GM23338 (cell line): ENCODE data around the gene ABI1. TPM values are rescaled to one million over a fixed set of nuclear protein-coding genes. Genes with fewer than 3 reads are reported as not detected.

Experiments
- ATAC-seq: fragments of 200-7000 bp; cut with Tn5 transposase; 3 replicates; pipeline ENCODE4 v1.9.1; 2020
- DNase-seq: peaks from one replicate; pipeline ENCODE4 v3.0.0-alpha.2; 2015; ENCODE audit warnings: low spot score
- H2AFZ ChIP-seq: fragments of 200-600 bp; sonication (generic); 2 replicates; pipeline ENCODE4 v1.8.0; 2016; ENCODE audit warnings: antibody characterized with exemption, mild to moderate bottlenecking, moderate library complexity
- H3F3A ChIP-seq: fragments of 200-600 bp; sonication (generic); replicated peaks from 2 replicates; pipeline ENCODE4 v1.8.0; 2017; ENCODE audit warnings: antibody characterized with exemption, mixed run types, low read depth
- H3K27ac ChIP-seq: fragments of 200-600 bp; sonication (generic); 2 replicates; pipeline ENCODE4 v1.6.1; 2016; ENCODE audit warnings: low read depth
- H3K27me3 ChIP-seq: fragments of 200-600 bp; sonication (generic); 2 replicates; pipeline ENCODE4 v1.8.0; 2016; ENCODE audit warnings: mild to moderate bottlenecking, mixed run types, moderate library complexity; ENCODE audit not compliant: insufficient read depth
- H3K36me3 ChIP-seq: fragments of 200-600 bp; sonication (generic); 2 replicates; pipeline ENCODE4 v1.8.0; 2016; ENCODE audit warnings: mild to moderate bottlenecking; ENCODE audit not compliant: insufficient read depth
- H3K4me1 ChIP-seq: fragments of 200-600 bp; sonication (generic); 2 replicates; pipeline ENCODE4 v1.8.0; 2016; ENCODE audit warnings: mild to moderate bottlenecking, moderate library complexity; ENCODE audit not compliant: insufficient read depth
- H3K4me2 ChIP-seq: fragments of 200-600 bp; sonication (generic); 2 replicates; pipeline ENCODE4 v1.7.1; 2017; ENCODE audit warnings: mixed run types
- H3K4me3 ChIP-seq: fragments of 200-600 bp; sonication (generic); 2 replicates; pipeline ENCODE4 v1.6.1; 2016; ENCODE audit warnings: mixed run types
- H3K79me2 ChIP-seq: fragments of 200-600 bp; sonication (generic); replicated peaks from 2 replicates; pipeline ENCODE4 v1.8.0; 2017; ENCODE audit warnings: mild to moderate bottlenecking; ENCODE audit not compliant: insufficient read depth
- H3K9me2 ChIP-seq: fragments of 200-600 bp; sonication (generic); 2 replicates; pipeline ENCODE4 v1.8.0; 2017; ENCODE audit not compliant: insufficient read depth
- H4K20me1 ChIP-seq: fragments of 200-600 bp; sonication (generic); replicated peaks from 2 replicates; pipeline ENCODE4 v1.8.0; 2017; ENCODE audit warnings: mild to moderate bottlenecking; ENCODE audit not compliant: insufficient read depth
- H3K27ac Mint-ChIP-seq: 2 replicates; pipeline ENCODE4 v1.8.0; 2020; ENCODE audit warnings: inconsistent platforms, mild to moderate bottlenecking, moderate library complexity, mixed read lengths
- H3K27me3 Mint-ChIP-seq: 3 replicates; pipeline ENCODE4 v1.8.0; 2022; ENCODE audit warnings: low read depth, mild to moderate bottlenecking, moderate library complexity, mixed read lengths, inconsistent platforms; ENCODE audit not compliant: insufficient read depth, poor library complexity
- H3K36me3 Mint-ChIP-seq: 3 replicates; pipeline ENCODE4 v1.8.0; 2021; ENCODE audit warnings: low read depth, mild to moderate bottlenecking, inconsistent platforms, moderate library complexity, mixed read lengths
- H3K4me1 Mint-ChIP-seq: 3 replicates; pipeline ENCODE4 v1.8.0; 2020; ENCODE audit warnings: mild to moderate bottlenecking, inconsistent platforms, mixed read lengths
- H3K4me3 Mint-ChIP-seq: 3 replicates; pipeline ENCODE4 v1.8.0; 2021; ENCODE audit warnings: moderate library complexity, mild to moderate bottlenecking, inconsistent platforms, mixed read lengths
- H3K9me3 Mint-ChIP-seq: 3 replicates; pipeline ENCODE4 v1.8.0; 2020; ENCODE audit warnings: moderate library complexity, mild to moderate bottlenecking, inconsistent platforms, mixed read lengths
- JUNB ChIP-seq: IDR thresholded peaks from one replicate; pipeline ENCODE4 v1.6.1; 2016; ENCODE audit warnings: antibody characterized with exemption; ENCODE audit not compliant: unreplicated experiment
- REST ChIP-seq: IDR thresholded peaks from one replicate; pipeline ENCODE4 v1.6.1; 2018; ENCODE audit warnings: antibody characterized with exemption; ENCODE audit not compliant: unreplicated experiment
- STAT1 ChIP-seq: IDR thresholded peaks from one replicate; pipeline ENCODE4 v1.6.1; 2016; ENCODE audit warnings: antibody characterized with exemption; ENCODE audit not compliant: unreplicated experiment
- ZNF331 ChIP-seq: fragments of 250-450 bp; sonication (Bioruptor Pico); IDR thresholded peaks from 2 replicates; pipeline ENCODE4 v1.5.0; 2020; ENCODE audit warnings: low read depth, mild to moderate bottlenecking, moderate library complexity
- polyA plus RNA-seq: library from polyadenylated mRNA; unstranded; fragments of >200 nt; fragmentation: Nextera tagmentation; extraction: Ambion mirVana; gene quantifications from 2 replicates; pipeline ENCODE4 v1.2.1, GENCODE V29; 2016
- total RNA-seq: library from RNA; depleted of rRNA; stranded (reverse); fragments of >200 nt; shearing (Covaris generic); gene quantifications from 2 replicates; pipeline ENCODE4 v1.2.3, GENCODE V29; 2014

ABI1 gene
- total and polyA plus RNA-seq, 2 experiments from 2014 or later: 22.3 to 30.7 TPM

DNA sequence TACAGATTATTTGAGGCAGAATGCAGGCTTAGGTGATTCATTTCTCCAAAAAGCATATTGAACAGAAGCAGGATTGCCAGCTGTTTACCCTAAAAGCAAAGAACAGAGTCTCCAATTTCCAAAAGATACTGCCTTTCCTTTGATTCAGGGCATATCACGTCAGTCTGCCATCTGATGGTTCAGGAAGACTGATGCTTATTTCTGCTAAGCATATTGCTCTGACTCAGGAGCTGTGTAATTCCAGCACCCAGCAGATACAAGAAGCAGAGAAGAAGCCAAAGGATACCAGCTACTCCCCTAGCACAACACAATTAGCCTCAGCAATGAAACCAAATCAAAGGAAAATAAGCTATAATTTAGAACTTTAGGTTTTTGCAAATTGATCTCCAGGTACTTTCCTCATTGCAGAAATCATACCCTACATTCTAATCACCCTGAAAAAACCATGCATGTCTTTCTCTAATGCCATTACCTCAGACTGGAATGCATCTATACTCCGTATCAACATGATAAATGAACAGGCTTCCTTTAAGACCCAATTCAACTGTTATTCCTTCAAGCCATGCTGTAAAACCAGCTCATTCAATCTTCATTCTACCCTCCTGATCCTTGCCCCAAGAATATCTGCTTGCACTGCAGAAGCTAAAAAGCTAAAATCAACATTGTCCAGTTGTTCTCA, 55.1 kb downstream of the ABI1 start:
- H3K4me1 ChIP-seq: peaks cover 42% of the 10 kb centered on the region
- H3K36me3 Mint-ChIP-seq: no peaks in the 10 kb centered on the region
- H3K27me3 Mint-ChIP-seq: no peaks in the 10 kb centered on the region
- H3K4me1 Mint-ChIP-seq: peaks cover 40% of the 10 kb centered on the region
- H2AFZ ChIP-seq: no peak overlapping the region
- no peaks in the 10 kb centered on the region for H3K9me3 Mint-ChIP-seq
- no peaks in the 10 kb centered on the region for H3K9me2 ChIP-seq
- H3K27ac Mint-ChIP-seq: peak overlapping the region; percentile 5; the same call in 1 of the 2 replicates
- H3K4me3 Mint-ChIP-seq: no peak overlapping the region
- no peaks in the 10 kb centered on the region for H3K36me3 ChIP-seq
- ATAC-seq (no peak; the same call in 1 of the 3 replicates), DNase-seq (no peak)
- H3K79me2 ChIP-seq: peaks cover 87% of the 10 kb centered on the region
- peak overlapping the region; percentile 41; the same call in 1 of the 2 replicates for H3K4me2 ChIP-seq
- peaks cover 7% of the 10 kb centered on the region; the same call in 1 of the 2 replicates for H4K20me1 ChIP-seq
- TF ChIP-seq JUNB (no peak), REST (no peak), ZNF331 (CRISPR knock-in tag) (no peak)
- no peaks in the 10 kb centered on the region for H3F3A ChIP-seq
- no peaks in the 10 kb centered on the region for H3K27me3 ChIP-seq
- no peak overlapping the region for H3K4me3 ChIP-seq
- H3K27ac ChIP-seq: peak overlapping the region; percentile 40; the same call in 1 of the 2 replicates

GRCh38 chr10:26804418-26805393, 56.1 kb downstream of the ABI1 start:
- TF ChIP-seq STAT1: no peak
- Histone ChIP-seq H3K9me2 (no peaks in the 10 kb centered on the region), H4K20me1 (peaks cover 7% of the 10 kb centered on the region; the same call in 1 of the 2 replicates), H3K36me3 (no peaks in the 10 kb centered on the region), H3K4me2 (peak overlapping the region; percentile 21; the same call in 1 of the 2 replicates), H3K4me3 (no peak overlapping the region), H3K27me3 (no peaks in the 10 kb centered on the region), H3K4me1 (peaks cover 42% of the 10 kb centered on the region), H3K79me2 (peaks cover 88% of the 10 kb centered on the region), H2AFZ (no peak overlapping the region), H3K27ac (no peak overlapping the region), H3F3A (no peaks in the 10 kb centered on the region)
- peaks cover 40% of the 10 kb centered on the region for H3K4me1 Mint-ChIP-seq
- H3K4me3 Mint-ChIP-seq: no peak overlapping the region
- H3K36me3 Mint-ChIP-seq: no peaks in the 10 kb centered on the region
- DNase-seq (no peak), ATAC-seq (no peak)
- peak overlapping the region; percentile 18; the same call in 1 of the 2 replicates for H3K27ac Mint-ChIP-seq
- H3K9me3 Mint-ChIP-seq: no peaks in the 10 kb centered on the region
- no peaks in the 10 kb centered on the region for H3K27me3 Mint-ChIP-seq
